ENCODE data around the gene LCP2. TPM values are rescaled to one million over a fixed set of nuclear protein-coding genes. Genes with fewer than 3 reads are reported as not detected.

LCP2 gene
- total RNA-seq: 25.5 TPM

- no peaks in the 10 kb centered on the region for H3K9me3 ChIP-seq
- intact Hi-C loops (cut with DNase I): no loop called here
- H3K36me3 ChIP-seq: no peaks in the 10 kb centered on the region
- H3K27me3 ChIP-seq: no peaks in the 10 kb centered on the region
- no peak for DNase-seq (ENCODE audit: extremely low spot score in 2 of 2)
- H3K4me3 ChIP-seq: peak within 1 kb of the TSS; percentile 33 to 41
- TF ChIP-seq POLR2A (IDR thresholded peaks at IDR 0.05): peak in 1 of 2 donors; percentile 28
- TF ChIP-seq, protein P1, sequence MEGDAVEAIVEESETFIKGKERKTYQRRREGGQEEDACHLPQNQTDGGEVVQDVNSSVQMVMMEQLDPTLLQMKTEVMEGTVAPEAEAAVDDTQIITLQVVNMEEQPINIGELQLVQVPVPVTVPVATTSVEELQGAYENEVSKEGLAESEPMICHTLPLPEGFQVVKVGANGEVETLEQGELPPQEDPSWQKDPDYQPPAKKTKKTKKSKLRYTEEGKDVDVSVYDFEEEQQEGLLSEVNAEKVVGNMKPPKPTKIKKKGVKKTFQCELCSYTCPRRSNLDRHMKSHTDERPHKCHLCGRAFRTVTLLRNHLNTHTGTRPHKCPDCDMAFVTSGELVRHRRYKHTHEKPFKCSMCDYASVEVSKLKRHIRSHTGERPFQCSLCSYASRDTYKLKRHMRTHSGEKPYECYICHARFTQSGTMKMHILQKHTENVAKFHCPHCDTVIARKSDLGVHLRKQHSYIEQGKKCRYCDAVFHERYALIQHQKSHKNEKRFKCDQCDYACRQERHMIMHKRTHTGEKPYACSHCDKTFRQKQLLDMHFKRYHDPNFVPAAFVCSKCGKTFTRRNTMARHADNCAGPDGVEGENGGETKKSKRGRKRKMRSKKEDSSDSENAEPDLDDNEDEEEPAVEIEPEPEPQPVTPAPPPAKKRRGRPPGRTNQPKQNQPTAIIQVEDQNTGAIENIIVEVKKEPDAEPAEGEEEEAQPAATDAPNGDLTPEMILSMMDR (IDR thresholded peaks at IDR 0.05): no peak
- TF ChIP-seq POLR2AphosphoS5 (IDR thresholded peaks at IDR 0.05; ENCODE audit: insufficient read depth in 1 of 2, low read depth in 1 of 2): peak in 1 of 2 donors; percentile 40
- peak within 1 kb of the TSS; percentile 44 for H3K27ac ChIP-seq
- peaks cover 9% of the 10 kb centered on the region for H3K4me1 ChIP-seq
Measured at GRCh38 chr5:170297589-170298462, at the start of gene LCP2. TSS of gene LCP2 (minus strand) at chr5:170297777. CDS start at chr5:170297611, 166 bp downstream.

DNA sequence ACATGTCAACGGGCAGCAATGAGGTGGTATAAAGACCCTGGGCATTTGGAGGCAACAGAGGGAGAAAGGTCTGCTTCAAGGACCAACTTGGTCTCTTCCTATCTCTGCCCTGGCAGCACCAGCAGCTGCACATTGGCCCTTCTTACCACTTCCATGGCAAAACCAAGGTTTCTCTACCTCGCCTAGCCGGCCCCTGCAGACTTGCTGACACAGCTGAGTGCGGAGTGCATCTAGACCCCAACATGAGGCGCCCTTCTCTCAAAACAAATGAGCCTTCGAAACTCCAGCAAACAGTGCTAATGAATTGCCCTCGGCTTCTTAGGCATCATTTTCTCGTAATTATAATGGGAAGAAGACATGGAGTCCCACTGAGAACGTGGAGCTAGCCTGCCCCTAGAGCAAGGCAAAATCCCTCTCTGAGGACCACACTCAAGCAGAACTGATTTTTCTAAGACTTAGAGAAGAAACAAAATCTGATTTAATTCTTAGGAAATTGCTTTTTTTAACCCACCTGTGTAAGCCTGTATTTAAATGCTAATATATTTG lies 49.5 kb upstream of the LCP2 start:
- Histone ChIP-seq H3K36me3 (no peaks in the 10 kb centered on the region), H3K27me3 (no peaks in the 10 kb centered on the region), H3K27ac (no peak overlapping the region), H3K4me3 (no peak overlapping the region), H3K4me1 (no peaks in the 10 kb centered on the region), H3K9me3 (no peaks in the 10 kb centered on the region)
- intact Hi-C loops (cut with DNase I): no loop called here
- no peak for DNase-seq (ENCODE audit: extremely low spot score in 2 of 2)
- TF ChIP-seq, protein P1 (IDR thresholded peaks at IDR 0.05): no peak
- TF ChIP-seq POLR2AphosphoS5 (IDR thresholded peaks at IDR 0.05; ENCODE audit: insufficient read depth in 1 of 2, low read depth in 1 of 2) (no peak), POLR2A (IDR thresholded peaks at IDR 0.05) (no peak)

GRCh38 chr5:170345971-170346370 lies 48.4 kb upstream of the LCP2 start:
- Histone ChIP-seq H3K27ac (no peak overlapping the region), H3K9me3 (no peaks in the 10 kb centered on the region), H3K4me1 (no peaks in the 10 kb centered on the region), H3K4me3 (no peak overlapping the region), H3K36me3 (no peaks in the 10 kb centered on the region), H3K27me3 (no peaks in the 10 kb centered on the region)
- TF ChIP-seq POLR2A (IDR thresholded peaks at IDR 0.05) (no peak), POLR2AphosphoS5 (IDR thresholded peaks at IDR 0.05; ENCODE audit: insufficient read depth in 1 of 2, low read depth in 1 of 2) (no peak)
- TF ChIP-seq, protein P1 (IDR thresholded peaks at IDR 0.05): no peak
- intact Hi-C loops (cut with DNase I): no loop called here
- DNase-seq (ENCODE audit: extremely low spot score in 2 of 2): no peak

DNA sequence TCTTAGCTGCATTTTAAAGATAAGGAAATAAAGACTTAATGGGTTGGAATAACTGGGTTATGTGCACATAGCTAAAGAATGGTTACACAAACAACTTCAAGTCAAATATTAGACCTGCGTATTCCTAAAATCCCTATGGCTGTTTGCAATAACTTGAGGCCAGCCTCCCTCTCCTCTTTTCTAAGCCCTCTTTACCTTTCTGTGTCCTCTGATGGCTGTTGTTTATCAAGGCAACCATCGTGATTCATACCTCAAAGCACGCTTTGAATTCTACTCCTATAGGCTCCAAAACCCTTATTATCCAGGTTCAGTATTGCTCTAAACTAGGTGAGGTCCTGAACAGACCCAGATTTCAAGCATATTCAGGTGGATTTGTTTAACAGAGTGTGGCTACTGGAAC lies 45.6 kb upstream of the LCP2 start:
- intact Hi-C loops (cut with DNase I): loop anchor here (5.0 kb wide), 1 partner anchor 116 kb away; no protein-coding TSS in a partner anchor
- no peak overlapping the region for H3K27ac ChIP-seq
- no peaks in the 10 kb centered on the region for H3K27me3 ChIP-seq
- H3K36me3 ChIP-seq: no peaks in the 10 kb centered on the region
- no peaks in the 10 kb centered on the region for H3K9me3 ChIP-seq
- no peak for DNase-seq (ENCODE audit: extremely low spot score in 2 of 2)
- no peaks in the 10 kb centered on the region for H3K4me1 ChIP-seq
- no peak overlapping the region for H3K4me3 ChIP-seq
- no peak for TF ChIP-seq POLR2AphosphoS5 (IDR thresholded peaks at IDR 0.05; ENCODE audit: insufficient read depth in 1 of 2, low read depth in 1 of 2)

- H3K27me3 ChIP-seq: no peaks in the 10 kb centered on the region
- no peak overlapping the region for H3K4me3 ChIP-seq
- no peaks in the 10 kb centered on the region for H3K9me3 ChIP-seq
- intact Hi-C loops (cut with DNase I): loop anchor here (5.0 kb wide), 1 partner anchor 115 kb away; no protein-coding TSS in a partner anchor
- H3K27ac ChIP-seq: no peak overlapping the region
- no peaks in the 10 kb centered on the region for H3K36me3 ChIP-seq
- DNase-seq (ENCODE audit: extremely low spot score in 2 of 2): no peak
- TF ChIP-seq, protein P1 (IDR thresholded peaks at IDR 0.05): no peak
- TF ChIP-seq POLR2AphosphoS5 (IDR thresholded peaks at IDR 0.05; ENCODE audit: insufficient read depth in 1 of 2, low read depth in 1 of 2) (no peak), POLR2A (IDR thresholded peaks at IDR 0.05) (no peak)
- no peaks in the 10 kb centered on the region for H3K4me1 ChIP-seq
Measured at GRCh38 chr5:170342153-170342725, 44.7 kb upstream of the LCP2 start.
